Left renal cortex interstitium (tissue), 4 donors: Measurements from ENCODE around the gene YJU2. TPM values are rescaled to one million over a fixed set of nuclear protein-coding genes. Genes with fewer than 3 reads are reported as not detected.
"Not testable (repeated sequence)": the region's sequence is repeated elsewhere in the genome, so short reads cannot be mapped to it uniquely, and the experiment has no call there.

Experiments used
- DNase-seq, 4 donors: peaks; one replicate each; pipeline ENCODE4 v3.0.0-alpha.2; 2013; ENCODE audit warnings: low read depth in 4 of 4, low spot score in 2 of 4, missing footprints in 1 of 4
- polyA plus RNA-seq, 4 donors: library from polyadenylated mRNA; unstranded; fragments of 120-200 nt; gene quantifications; one replicate each; pipeline ENCODE4 v1.2.1, GENCODE V29; 2013; ENCODE audit not compliant: insufficient read length in 4 of 4

The YJU2 gene
- polyA plus RNA-seq, 4 donors: 19.7 to 28.5 (median 22.7) TPM

DNA sequence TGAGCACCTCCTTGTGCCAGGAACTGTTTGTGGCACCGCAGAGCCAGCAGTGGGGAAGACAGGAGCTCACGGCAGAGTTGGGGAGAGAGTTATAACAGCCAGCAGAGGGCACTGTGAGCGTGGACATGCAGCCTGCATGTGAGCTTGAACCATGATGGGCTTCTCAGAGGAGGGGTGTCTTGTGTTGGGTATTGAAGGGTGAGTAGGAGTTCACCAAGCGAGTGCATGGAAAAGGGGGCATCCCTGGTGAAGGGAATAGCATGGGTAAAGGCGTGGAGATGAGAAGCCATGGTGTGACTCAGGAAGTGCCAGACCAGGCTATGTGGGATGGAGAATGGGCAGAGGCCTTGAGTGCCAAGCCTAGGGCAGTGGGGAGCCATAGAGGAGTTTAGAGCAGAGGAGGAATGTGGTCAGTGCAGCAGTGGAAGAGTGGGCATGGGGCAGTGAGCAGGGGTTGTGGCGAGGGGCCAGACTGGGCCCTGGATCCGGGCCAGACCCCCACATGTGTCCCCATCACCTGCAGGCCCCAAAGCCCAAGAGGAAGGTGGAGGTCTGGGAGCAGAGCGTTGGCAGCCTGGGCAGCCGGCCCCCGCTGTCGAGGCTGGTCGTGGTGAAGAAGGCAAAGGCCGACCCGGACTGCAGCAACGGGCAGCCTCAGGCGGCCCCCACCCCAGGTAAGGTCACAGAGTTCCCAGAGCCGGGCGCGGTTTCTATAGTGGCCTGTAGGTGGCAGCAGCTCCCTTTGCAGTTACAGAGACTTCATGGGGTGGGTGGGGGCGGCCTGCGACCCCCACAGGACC is 20.4 kb downstream of the YJU2 start:
- DNase-seq: no peak

DNA sequence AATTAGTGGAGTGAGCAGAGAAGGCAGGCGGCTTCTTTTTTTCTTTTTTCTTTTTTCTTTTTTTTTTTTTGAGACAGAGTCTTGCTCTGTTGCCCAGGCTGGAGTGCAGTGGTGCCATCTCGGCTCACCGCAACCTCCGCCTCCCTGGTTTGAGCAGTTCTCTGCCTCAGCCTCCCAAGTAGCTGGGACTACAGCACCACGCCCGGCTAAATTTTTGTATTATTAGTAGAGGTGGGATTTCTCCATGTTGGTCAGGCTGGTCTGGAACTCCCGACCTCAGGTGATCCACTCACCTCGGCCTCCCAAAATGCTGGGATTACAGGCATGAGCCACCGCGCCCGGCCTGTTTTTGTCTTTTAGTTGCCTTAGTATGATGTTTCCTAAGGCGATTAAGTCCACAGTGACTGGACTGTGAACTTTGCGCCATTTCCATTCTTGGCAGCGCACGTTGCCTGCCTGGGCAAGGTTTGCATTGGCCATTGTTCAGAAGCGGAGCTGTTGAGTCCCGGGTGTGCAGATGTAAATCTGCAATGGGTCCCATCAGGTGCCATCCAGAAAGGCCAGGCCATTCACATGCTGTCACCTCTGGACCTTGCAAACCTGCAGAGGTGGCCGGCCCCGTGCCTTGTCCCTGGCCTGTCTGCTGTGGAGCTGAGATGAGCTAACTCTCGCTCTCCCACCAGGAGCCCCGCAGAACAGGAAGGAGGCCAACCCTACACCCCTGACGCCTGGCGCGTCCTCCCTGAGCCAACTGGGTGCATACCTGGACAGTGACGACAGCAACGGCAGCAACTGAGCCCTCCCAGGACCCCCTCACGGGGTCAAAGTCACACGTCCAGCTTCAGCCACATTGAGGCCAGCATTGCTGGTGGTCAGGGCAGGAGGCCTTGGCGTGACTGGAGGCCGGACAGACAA is 21.3 kb downstream of the YJU2 start:
- no peak for DNase-seq

DNA sequence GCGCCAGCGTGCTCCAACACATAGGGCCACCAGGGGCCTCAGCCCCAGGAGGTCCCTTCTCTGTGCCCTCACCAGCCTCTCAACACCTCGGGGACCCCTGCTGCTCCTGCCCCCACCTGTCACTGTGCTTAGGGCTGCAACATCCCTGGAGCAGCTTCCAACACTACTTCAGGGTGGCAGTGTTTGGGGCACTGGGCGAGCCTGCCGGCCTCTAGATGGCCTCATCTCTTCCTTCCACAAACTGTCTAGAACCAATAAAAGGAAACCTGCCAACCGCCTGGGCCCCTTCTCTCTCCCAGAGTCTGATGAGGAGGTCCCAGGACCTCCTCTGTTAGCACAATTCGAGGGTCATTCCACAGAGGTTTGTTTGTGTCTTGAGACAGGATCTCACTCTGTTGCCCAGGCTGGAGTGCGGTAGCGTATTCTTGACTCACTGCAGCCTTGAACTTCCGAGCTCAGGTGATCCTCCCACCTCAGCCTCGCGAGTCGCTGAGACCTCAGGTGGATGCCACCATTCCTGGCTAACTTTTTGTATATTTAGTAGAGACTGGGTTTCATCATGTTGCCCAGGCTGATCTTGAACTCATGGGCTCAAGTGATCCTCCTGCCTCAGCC is 22.0 kb downstream of the YJU2 start:
- DNase-seq: no peak

- no peak for DNase-seq
These were observed 26.0 kb downstream of the YJU2 start for GRCh38 chr19:4272894-4273293.

DNA sequence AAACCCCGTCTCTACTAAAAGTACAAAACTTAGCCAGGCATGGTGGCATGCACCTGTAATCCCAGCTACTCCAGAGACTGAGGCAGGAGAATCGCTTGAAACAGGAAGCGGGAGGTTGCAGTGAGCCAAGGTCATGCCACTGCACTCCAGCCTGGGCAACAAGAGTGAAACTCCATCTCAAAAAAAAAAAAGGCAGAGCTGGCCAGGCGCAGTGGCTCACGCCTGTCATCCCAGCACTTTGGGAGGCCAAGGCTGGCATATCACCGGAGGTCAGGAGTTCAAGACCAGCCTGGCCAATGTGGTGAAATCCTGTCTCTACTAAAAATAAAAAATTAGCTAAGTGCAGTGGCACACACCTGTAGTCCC is 27.4 kb downstream of the YJU2 start:
- DNase-seq: not testable (repeated sequence)

- no peak for DNase-seq
These were observed 30.4 kb downstream of the YJU2 start for GRCh38 chr19:4277191-4277696.

- no peak for DNase-seq
These were observed 31.1 kb downstream of the YJU2 start for GRCh38 chr19:4278010-4278409.

DNA sequence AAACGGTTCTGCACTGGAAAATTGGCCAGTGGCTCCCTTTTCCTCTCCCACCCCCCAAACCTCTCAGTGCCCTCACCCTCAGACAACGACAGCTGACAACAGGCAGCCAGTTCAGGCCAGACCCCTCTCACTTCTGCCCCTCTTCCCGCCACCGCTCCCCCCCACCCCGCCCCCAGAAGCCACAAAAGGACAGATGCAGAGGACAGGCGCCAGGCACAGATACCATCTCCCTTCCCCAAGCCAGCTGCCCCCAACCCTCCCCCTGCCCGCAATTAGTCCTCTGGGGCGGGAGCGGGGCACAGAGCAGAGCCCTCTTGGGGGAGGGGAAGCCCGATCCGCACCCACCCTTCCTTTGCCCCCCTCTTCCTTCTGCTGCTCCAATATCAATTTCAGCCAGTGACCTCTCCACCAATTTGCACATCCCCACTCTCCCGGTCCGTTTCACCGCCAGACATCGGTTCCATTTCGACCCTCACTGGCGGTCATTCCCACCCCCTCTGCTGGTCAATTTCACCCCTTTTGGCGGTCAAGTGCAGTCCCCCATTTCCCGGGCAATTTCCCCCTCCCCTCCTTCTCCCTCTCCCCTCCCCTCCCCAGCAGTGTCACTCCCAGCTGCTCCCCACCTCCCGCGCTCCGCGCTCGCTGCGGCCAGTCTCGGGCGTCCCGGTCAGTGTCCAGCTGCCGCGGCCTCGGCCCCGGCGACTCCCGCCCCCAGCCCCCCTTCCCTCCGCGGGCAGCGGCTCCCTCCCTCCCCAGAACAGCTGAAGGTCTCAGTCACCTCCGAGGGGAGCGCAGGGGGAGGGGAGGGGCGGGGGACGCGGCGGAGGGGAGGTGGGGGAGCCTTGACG is 31.8 kb downstream of the YJU2 start, which contains the start of gene SHD:
SHD (plus strand) TSS at position 848 of the 848 bp plus-strand sequence. CDS start 798 bp downstream, outside the sequence.
- no peak for DNase-seq

DNA sequence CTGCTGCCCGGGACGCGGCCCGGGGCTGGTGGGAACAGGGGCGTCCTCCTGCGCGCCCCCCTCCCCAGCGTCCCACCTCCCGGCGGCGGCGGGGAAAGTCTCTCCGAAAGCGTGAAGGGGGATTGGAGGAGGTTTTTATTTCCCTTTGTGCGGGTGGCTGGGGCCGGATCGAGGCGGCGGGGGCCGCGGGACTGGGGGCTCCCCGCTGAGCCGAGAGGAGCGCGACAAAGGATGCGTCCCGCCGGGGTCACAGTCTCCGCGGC is 32.3 kb downstream of the YJU2 start:
- DNase-seq: no peak

DNA sequence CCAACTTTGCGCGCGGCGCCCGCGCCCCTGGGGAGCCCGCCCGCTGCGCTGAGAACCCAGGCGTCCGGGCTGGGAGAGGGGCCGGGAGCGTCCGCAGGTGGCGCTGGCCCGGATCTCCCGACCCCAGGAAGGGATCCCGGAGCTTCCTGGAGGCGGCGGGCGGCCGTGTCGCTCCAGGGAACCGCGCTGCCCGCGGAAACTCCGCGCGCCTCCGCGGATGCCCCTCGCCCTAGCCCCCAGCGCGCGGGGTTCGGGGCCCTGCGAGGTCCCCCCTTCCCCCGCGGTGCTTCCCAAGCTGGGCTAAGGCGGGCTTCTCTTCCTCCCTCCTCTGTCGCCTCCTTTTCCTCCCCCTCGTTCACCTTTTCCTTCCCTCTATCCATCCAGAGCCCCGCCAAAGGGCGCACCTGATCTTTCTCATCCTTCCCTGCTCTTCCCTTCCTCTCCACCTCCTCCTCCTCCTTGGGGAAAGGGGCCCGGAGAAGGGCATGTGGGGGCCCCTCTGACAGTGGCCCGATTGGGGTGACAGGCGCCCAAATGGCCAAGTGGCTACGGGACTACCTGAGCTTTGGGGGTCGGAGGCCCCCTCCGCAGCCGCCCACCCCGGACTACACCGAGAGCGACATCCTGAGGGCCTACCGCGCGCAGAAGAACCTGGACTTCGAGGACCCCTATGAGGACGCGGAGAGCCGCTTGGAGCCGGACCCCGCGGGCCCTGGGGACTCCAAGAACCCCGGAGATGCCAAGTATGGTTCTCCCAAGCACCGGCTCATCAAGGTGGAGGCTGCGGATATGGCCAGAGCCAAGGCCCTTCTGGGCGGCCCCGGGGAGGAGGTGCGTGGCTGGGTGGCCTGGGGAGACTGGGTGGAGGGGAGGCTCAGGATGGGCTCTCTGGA is 32.9 kb downstream of the YJU2 start:
- DNase-seq: no peak

- DNase-seq: no peak
These were observed 37.5 kb downstream of the YJU2 start for GRCh38 chr19:4284176-4284958.

DNA sequence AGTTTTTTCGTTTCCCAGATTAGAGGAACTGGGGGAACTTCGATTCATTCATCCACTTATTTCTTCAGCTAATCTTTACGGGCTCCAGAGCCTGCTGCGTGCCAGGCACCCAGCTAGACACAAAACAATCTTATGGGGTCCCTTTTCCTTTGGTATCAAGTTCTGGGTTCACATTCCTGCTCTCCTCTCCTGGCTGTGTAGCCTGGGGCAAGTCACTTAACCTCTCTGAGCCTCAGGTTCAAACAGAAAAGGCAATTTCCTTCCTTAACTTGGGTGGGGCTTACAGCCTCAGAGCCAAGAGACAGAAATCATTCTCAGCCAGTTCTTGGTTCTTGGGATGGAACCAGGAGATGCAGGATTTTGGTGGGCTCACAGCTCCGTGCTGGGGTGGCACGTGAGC is 38.1 kb downstream of the YJU2 start:
- DNase-seq: no peak

- DNase-seq: not testable (repeated sequence)
These were observed 39.3 kb downstream of the YJU2 start for GRCh38 chr19:4286141-4286540.

DNA sequence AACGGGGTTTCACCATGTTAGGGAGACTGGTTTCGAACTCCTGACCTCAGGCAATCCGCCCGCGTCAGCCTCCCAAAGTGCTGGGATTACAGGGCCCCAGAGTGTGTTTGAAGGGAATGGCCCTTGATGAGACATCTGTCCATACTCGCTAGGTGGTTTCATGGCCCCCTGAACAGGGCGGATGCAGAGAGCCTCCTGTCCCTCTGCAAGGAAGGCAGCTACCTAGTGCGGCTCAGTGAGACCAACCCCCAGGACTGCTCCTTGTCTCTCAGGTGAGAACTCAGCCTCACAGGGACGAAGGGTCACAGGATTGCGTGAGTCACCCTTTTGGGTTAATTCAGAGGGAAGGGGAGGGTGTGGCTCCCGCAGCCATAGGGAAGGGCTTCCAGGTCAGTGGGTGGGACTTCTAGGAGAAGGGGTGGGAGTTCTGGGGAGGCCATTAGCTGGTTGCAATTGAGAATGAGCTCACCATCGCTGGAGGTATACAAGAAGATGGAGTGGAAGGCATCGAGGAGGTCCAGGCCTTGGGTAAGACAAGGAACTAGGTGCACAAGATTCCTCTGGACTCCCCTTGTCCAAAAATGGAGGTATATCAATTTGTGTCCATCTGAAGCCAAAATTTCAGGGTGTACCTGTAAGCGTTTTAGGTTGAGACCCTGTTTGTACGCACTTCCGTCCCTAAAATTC is 41.4 kb downstream of the YJU2 start:
- no peak for DNase-seq

GRCh38 chr19:4291184-4291732 is 44.4 kb downstream of the YJU2 start:
- no peak for DNase-seq

- DNase-seq: no peak
These were observed 45.6 kb downstream of the YJU2 start for GRCh38 chr19:4292515-4292914.

GRCh38 chr19:4294389-4294788 is 47.5 kb downstream of the YJU2 start:
- DNase-seq: no peak
